ENCODE measurements around the gene ZNF581.

- no peak for TF ChIP-seq CTCF (IDR thresholded peaks at IDR 0.05)
- no peak for TF ChIP-seq POLR2A (IDR thresholded peaks at IDR 0.05)
Observed at GRCh38 chr19:55633861-55634260, 9.6 kb upstream of the ZNF581 start.

Data from heart left ventricle (tissue), 13 donors.